Ascending aorta (tissue), 2 donors: ENCODE measurements around the gene RPA1. TPM values are rescaled to one million over a fixed set of nuclear protein-coding genes. Genes with fewer than 3 reads are reported as not detected.

Experiments used
- DNase-seq, 2 donors: peaks; one replicate each; pipeline ENCODE4 v3.0.0-alpha.2; 2019; ENCODE audit warnings: low spot score in 2 of 2
- H3K27ac ChIP-seq, 2 donors: fragments of 200-600 bp; sonication (generic); one replicate each; pipeline ENCODE4 v1.5.1; 2016 to 2017; ENCODE audit warnings: mild to moderate bottlenecking in 1 of 2
- H3K27me3 ChIP-seq: fragments of 200-600 bp; sonication (generic); one replicate; pipeline ENCODE4 v1.5.1; 2017
- H3K36me3 ChIP-seq, 2 donors: fragments of 200-600 bp; sonication (generic); one replicate each; pipeline ENCODE4 v1.5.1; 2016
- H3K4me1 ChIP-seq, 2 donors: fragments of 200-600 bp; sonication (generic); one replicate each; pipeline ENCODE4 v1.5.1; 2016 to 2017; ENCODE audit warnings: mild to moderate bottlenecking in 1 of 2
- H3K4me3 ChIP-seq, 2 donors: fragments of 200-600 bp; sonication (generic); one replicate each; pipeline ENCODE4 v1.5.1; 2016 to 2017; ENCODE audit warnings: mild to moderate bottlenecking in 1 of 2
- H3K9me3 ChIP-seq, 2 donors: fragments of 200-600 bp; sonication (generic); one replicate each; pipeline ENCODE4 v1.5.1; 2016
- intact Hi-C: fragments of 100-400 bp; cut with DNase I; formaldehyde crosslinking; loops from one replicate; pipeline ENCODE4 v1.15.1; 2023
- total RNA-seq: library from RNA; depleted of rRNA; stranded (reverse); fragments of >200 nt; gene quantifications from one replicate; pipeline ENCODE4 v1.1.0, GENCODE V29; 2016
- TF ChIP-seq, protein P1 (sequence below), 3 experiments: fragments of 200-600 bp in 2 of 3; fragments of 450-650 bp in 1 of 3; sonication (generic) in 2 of 3; IDR thresholded peaks; one replicate each; pipeline ENCODE4 v1.5.1; 2016 to 2019; ENCODE audit warnings: antibody characterized with exemption in 3 of 3, mild to moderate bottlenecking in 1 of 3, moderate library complexity in 1 of 3

The RPA1 gene
- total RNA-seq, 1 donor from 2014 or later, result 34.0 TPM

DNA sequence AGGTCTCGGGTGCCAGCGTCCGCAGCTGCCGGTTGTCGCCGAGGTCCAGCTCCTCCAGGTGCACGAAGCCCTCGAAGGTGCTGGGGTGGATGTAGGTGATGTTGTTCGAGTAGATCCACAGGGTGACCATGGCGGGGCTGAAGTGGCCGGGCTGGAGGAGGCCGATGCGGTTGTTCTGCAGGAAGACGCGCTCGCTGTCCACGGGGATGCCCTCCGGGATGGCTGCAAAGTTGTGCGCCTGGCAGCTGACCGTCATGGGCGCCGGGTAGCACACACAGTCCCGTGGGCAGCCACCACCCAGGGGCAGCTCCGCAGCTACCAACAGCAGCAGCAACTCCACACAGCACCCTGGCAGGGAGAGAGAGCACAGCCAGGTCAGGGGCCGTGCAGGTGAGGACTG lies 107.7 kb downstream of the RPA1 start:
- intact Hi-C loops, result no loop called here
- no peaks in the 10 kb centered on the region for H3K27me3 ChIP-seq
- no peaks in the 10 kb centered on the region for H3K9me3 ChIP-seq
- no peaks in the 10 kb centered on the region for H3K4me1 ChIP-seq
- no peak overlapping the region for H3K27ac ChIP-seq
- no peaks in the 10 kb centered on the region for H3K36me3 ChIP-seq
- TF ChIP-seq, protein P1, sequence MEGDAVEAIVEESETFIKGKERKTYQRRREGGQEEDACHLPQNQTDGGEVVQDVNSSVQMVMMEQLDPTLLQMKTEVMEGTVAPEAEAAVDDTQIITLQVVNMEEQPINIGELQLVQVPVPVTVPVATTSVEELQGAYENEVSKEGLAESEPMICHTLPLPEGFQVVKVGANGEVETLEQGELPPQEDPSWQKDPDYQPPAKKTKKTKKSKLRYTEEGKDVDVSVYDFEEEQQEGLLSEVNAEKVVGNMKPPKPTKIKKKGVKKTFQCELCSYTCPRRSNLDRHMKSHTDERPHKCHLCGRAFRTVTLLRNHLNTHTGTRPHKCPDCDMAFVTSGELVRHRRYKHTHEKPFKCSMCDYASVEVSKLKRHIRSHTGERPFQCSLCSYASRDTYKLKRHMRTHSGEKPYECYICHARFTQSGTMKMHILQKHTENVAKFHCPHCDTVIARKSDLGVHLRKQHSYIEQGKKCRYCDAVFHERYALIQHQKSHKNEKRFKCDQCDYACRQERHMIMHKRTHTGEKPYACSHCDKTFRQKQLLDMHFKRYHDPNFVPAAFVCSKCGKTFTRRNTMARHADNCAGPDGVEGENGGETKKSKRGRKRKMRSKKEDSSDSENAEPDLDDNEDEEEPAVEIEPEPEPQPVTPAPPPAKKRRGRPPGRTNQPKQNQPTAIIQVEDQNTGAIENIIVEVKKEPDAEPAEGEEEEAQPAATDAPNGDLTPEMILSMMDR (IDR thresholded peaks at IDR 0.05), result no peak
- DNase-seq, result no peak
- no peak overlapping the region for H3K4me3 ChIP-seq

DNA sequence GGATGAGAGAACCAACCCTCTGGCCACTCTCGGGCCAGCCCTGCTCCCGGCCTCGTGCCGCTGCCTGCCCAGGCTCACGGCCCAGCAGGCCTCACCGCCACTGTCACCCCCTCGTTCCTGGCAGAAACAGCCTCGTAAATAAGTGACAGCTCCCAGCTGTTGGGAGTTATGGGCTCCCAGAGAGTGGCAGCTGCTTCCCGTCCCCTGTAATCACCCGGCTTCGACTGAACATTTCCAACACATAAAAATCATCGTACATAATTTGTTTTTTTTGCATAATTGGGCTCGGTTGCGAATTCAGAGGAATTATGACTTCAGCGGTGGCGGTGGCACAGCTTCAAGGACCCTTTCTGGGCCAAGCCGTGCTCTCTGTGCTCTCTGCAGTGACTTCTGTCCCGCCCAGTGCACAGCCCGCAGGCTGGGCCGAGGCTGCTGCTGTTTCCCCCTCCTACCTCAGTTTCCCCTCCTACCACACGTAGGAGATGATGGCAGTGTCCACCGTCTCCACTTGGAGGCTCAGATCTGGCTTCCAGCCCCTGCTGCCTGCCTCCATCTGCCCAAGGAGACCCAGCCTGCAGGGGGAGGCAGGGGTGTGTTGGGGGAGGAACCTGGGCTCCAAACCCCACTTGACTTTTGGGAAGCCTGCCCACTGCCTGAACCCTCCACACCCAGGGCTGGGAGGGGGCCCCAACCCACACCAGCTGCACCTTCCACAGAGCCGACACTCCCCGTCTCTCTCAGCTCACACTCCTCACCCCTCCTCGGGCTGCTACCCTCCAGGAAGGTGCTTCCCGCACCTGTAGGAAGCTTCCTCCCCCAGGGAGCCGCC lies 110.4 kb downstream of the RPA1 start:
- TF ChIP-seq, protein P1 (IDR thresholded peaks at IDR 0.05), result no peak
- Histone ChIP-seq H3K27ac (no peak overlapping the region), H3K9me3 (no peaks in the 10 kb centered on the region), H3K27me3 (no peaks in the 10 kb centered on the region), H3K4me1 (no peaks in the 10 kb centered on the region), H3K36me3 (no peaks in the 10 kb centered on the region), H3K4me3 (no peak overlapping the region)
- intact Hi-C loops, result no loop called here
- DNase-seq, result no peak

DNA sequence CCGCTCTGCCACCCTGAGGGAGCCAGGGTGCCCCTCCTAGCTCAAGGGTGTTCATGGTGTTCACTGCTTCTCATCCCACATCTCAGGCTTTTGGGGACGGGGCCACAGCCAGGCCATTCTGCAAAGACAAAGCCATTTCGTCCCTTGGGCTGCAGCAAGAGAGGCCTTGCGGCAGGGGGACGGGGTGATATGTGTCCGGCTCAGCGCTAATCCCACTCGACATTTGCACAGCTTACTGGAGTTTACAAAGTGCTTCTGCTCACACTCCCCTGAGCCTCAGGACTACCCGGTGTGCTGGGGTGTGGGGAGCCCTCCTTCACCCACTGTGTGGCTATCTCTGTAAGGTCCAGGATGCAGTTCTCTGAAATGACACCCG lies 111.0 kb downstream of the RPA1 start:
- DNase-seq, result no peak
- intact Hi-C loops, result no loop called here
- Histone ChIP-seq H3K36me3 (no peaks in the 10 kb centered on the region), H3K27ac (no peak overlapping the region), H3K4me3 (no peak overlapping the region), H3K9me3 (no peaks in the 10 kb centered on the region), H3K4me1 (no peaks in the 10 kb centered on the region), H3K27me3 (no peaks in the 10 kb centered on the region)
- TF ChIP-seq, protein P1 (IDR thresholded peaks at IDR 0.05), result no peak

DNA sequence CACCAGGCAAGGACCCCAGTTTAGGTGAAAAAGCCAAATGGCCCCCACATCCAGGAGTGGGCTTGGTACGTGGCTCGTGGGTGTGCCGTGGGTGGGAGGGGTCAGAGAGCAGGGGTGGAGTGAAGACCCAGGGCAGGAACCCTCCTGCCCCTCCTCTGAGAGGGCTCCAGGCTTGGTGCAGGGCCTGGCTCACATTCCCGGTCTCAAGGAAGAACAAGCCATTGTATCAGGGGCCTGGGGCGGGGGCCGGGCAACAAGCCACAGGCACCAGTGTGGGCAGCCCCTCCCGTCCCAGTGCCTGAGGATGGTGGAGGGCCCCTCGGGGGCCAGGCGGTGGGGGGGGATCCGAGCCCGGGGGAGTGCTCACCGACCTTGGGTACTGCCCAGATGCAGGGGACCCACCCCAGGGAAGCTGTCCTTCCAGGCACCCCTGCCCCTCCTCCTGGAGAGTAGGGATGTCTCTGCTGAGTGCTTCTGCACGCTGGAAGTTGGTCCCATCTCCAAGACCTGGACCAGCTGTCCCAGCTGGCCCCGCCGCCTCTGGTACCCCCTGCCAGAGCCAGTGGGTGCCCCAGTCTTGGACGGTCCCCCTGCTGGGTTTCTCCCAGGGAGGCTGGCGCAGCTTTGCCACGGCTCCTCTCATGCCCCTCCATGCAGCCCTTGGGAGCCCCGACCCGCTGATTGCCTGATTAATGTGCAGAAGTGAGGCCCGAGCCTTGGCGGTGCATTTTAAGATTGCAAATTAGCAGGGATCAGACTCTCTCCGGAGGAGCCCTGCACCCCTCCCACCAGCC lies 111.7 kb downstream of the RPA1 start:
- intact Hi-C loops, result no loop called here
- TF ChIP-seq, protein P1 (IDR thresholded peaks at IDR 0.05), result no peak
- H3K4me1 ChIP-seq, result no peaks in the 10 kb centered on the region
- no peaks in the 10 kb centered on the region for H3K27me3 ChIP-seq
- H3K4me3 ChIP-seq, result no peak overlapping the region
- H3K9me3 ChIP-seq, result no peaks in the 10 kb centered on the region
- DNase-seq, result no peak
- H3K27ac ChIP-seq, result no peak overlapping the region
- no peaks in the 10 kb centered on the region for H3K36me3 ChIP-seq

DNA sequence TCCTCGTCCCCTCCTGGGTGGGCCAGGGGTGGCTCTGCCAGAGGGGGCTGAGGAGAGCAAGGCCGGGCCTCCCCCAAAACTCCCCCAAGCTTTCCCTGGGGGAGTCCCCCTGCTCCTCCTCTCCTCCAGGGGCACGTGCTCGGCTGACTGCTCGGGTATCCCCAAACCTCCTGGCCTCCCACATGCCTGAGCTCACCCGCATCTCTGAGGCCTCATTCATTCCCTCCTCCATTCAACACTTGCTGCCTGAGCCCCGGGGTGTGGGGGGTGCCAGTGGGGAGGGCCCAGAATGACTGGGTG lies 112.2 kb downstream of the RPA1 start:
- Histone ChIP-seq H3K27me3 (no peaks in the 10 kb centered on the region), H3K9me3 (no peaks in the 10 kb centered on the region), H3K36me3 (no peaks in the 10 kb centered on the region), H3K4me3 (no peak overlapping the region), H3K4me1 (no peaks in the 10 kb centered on the region), H3K27ac (no peak overlapping the region)
- TF ChIP-seq, protein P1 (IDR thresholded peaks at IDR 0.05), result no peak
- intact Hi-C loops, result no loop called here
- DNase-seq, result no peak
